ENCODE measurements around the gene EXOC2.

Gene EXOC2

GRCh38 chr6:705047-705446 lies 12.1 kb upstream of the EXOC2 start:
- no peak for TF ChIP-seq CTCF (conservative IDR thresholded peaks at IDR 0.05; ENCODE audit: control insufficient read depth, insufficient read depth, low read depth, low read length)
- no peak for DNase-seq (ENCODE audit: low read depth)
- no peak overlapping the region for H3K4me3 ChIP-seq (ENCODE audit: control insufficient read depth, low read depth, low read length)

DNA sequence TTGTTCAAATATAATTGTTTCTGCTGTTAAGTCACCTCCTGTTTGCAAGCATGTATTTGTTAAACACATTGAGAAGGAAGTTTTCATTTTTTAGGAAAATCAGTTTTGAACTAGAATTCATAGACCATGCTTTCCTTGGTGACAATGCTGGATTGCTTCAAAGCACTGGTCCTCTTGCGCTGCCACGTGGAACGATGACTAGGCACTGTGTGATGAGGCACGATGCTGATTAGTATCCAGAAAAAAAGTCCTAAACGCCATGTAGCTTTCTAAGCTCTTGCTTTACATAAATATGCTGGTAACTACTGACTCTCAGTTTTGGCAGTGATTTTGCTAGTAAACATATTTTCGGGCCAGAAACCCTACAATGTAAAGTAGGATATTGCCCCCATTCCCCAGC lies 11.1 kb upstream of the EXOC2 start:
- no peak for DNase-seq (ENCODE audit: low read depth)
- TF ChIP-seq CTCF (conservative IDR thresholded peaks at IDR 0.05; ENCODE audit: control insufficient read depth, insufficient read depth, low read depth, low read length), result no peak
- H3K4me3 ChIP-seq (ENCODE audit: control insufficient read depth, low read depth, low read length), result no peak overlapping the region

DNA sequence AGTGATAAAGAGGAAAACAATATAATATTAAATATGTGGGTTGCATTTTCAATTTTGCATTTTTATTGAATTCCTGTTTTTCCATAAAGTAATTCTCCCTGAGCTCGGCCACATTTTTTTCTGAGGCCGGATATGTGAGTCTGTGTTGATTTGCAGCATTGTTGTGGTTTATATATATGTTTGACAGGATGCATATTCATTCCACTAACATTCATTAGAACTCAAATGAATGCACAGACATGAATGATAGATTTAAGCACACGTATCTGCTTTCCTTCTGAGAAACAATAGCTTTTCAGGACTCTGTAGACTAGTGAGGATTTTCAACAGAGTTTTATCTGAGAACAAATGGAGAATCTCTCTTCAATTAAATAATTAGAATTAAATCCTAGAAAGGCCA lies 10.6 kb upstream of the EXOC2 start:
- TF ChIP-seq CTCF (conservative IDR thresholded peaks at IDR 0.05; ENCODE audit: control insufficient read depth, insufficient read depth, low read depth, low read length), result no peak
- no peak overlapping the region for H3K4me3 ChIP-seq (ENCODE audit: control insufficient read depth, low read depth, low read length)
- no peak for DNase-seq (ENCODE audit: low read depth)

DNA sequence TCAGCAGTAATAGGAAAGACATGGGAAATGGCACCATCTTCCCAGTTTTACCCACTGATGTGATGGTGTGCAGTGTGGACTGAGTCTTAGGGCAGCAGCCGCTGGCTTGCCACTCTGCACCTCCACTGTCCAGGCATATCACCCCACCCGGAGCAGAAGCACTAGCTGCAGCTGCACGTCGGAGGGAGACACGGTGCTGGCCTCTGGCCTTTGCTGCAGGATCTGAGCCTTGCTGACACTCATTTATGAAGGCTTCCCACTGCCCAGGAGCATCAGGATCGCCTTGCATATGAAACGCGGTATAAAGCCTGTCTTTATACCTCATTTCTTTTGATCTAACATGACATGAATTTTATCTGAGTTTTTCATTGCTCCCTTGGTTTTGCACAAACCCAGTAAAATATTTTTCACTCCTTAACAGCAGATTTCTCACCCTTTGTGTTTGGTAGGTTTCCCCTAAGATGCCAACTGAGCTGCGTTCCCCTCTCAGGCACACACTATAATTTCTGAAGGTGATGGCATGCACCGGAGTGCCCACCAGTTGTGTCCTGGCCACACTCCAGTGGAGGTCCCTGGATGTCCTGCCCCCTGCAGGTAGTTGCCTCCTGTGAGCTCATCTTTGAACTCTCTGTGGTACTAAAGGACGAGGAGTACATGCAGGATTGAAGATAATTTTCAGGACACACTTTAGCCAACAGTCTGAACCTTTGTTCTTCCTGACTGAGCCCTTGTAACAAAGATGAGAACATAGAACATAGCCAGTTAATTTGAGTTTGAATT lies 9.0 kb upstream of the EXOC2 start:
- TF ChIP-seq CTCF (conservative IDR thresholded peaks at IDR 0.05; ENCODE audit: control insufficient read depth, insufficient read depth, low read depth, low read length), result peak; percentile 4
- H3K4me3 ChIP-seq (ENCODE audit: control insufficient read depth, low read depth, low read length), result no peak overlapping the region
- DNase-seq (ENCODE audit: low read depth), result no peak

DNA sequence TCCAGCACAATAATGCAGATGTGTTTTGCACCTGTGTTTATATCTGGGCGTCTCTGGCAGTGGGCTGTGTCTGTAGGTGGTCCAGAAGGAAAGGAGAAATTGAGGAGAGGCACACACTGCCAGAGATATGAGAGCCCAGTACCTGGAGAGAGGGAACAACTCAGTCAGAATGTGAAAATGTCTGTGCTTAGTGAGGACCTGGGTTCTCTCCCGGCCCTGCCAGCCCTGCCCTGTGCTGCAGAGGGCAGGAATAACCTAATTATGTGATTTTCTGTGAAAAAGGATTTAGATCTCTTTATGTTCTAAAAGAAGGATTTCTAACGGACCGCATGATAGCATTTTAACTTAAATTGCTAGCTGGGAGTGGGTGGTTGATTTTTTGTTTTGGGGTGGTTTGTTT lies 8.3 kb upstream of the EXOC2 start:
- H3K4me3 ChIP-seq (ENCODE audit: control insufficient read depth, low read depth, low read length), result no peak overlapping the region
- no peak for DNase-seq (ENCODE audit: low read depth)
- TF ChIP-seq CTCF (conservative IDR thresholded peaks at IDR 0.05; ENCODE audit: control insufficient read depth, insufficient read depth, low read depth, low read length), result no peak

DNA sequence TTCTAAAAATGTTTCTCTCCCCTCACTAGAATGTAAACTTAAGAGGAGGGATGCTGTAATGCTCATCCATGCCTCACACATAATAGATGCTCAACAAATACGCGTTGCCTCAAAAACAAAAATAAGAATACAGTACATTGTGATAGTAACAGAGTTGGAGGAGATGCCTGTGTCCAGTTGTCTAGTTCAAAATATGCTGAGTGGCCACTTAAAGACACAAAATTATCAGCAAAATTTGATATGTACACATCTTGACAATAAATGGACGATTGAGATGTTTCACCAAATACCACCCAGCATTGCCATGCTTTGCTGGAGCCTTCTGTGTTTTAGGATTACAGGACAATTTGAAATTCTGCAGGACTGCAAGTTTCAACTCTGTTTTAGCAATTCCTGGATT lies 7.6 kb upstream of the EXOC2 start:
- no peak overlapping the region for H3K4me3 ChIP-seq (ENCODE audit: control insufficient read depth, low read depth, low read length)
- no peak for TF ChIP-seq CTCF (conservative IDR thresholded peaks at IDR 0.05; ENCODE audit: control insufficient read depth, insufficient read depth, low read depth, low read length)
- DNase-seq (ENCODE audit: low read depth), result no peak
